Measurements from ENCODE around the gene GOLGA2. TPM values are rescaled to one million over a fixed set of nuclear protein-coding genes. Genes with fewer than 3 reads are reported as not detected.

GOLGA2 gene
- total RNA-seq, 1 experiment from 2014 or later, result 16.2 TPM

GRCh38 chr9:128257086-128257825 lies 18.6 kb downstream of the GOLGA2 start:
- no peak for DNase-seq
- Histone ChIP-seq H3K9ac (ENCODE audit: low read length) (no peak overlapping the region), H3K9me2 (replicated peaks; ENCODE audit: insufficient read depth, low read length) (no peaks in the 10 kb centered on the region), H3K4me2 (ENCODE audit: low read depth, low read length, poor library complexity, severe bottlenecking) (no peak overlapping the region), H3K36me3 (ENCODE audit: insufficient read depth, low read length) (0 out of 2 replicates have a peak, but pooled peaks cover 2% of the 10 kb centered on the region), H3K4me3 (ENCODE audit: low read length) (no peak overlapping the region), H3K9me3 (ENCODE audit: low read length) (no peaks in the 10 kb centered on the region), H3K4me1 (ENCODE audit: low read length) (peaks cover 10% of the 10 kb centered on the region), H3K27ac (ENCODE audit: low read length) (no peak overlapping the region), H3K27me3 (ENCODE audit: low read length) (no peaks in the 10 kb centered on the region), H2AFZ (ENCODE audit: low read length) (no peak overlapping the region), H4K20me1 (ENCODE audit: insufficient read depth, low read depth, low read length) (0 out of 2 replicates have a peak, but pooled peaks cover 6% of the 10 kb centered on the region), H3K79me2 (ENCODE audit: low read length) (no peaks in the 10 kb centered on the region)

DNA sequence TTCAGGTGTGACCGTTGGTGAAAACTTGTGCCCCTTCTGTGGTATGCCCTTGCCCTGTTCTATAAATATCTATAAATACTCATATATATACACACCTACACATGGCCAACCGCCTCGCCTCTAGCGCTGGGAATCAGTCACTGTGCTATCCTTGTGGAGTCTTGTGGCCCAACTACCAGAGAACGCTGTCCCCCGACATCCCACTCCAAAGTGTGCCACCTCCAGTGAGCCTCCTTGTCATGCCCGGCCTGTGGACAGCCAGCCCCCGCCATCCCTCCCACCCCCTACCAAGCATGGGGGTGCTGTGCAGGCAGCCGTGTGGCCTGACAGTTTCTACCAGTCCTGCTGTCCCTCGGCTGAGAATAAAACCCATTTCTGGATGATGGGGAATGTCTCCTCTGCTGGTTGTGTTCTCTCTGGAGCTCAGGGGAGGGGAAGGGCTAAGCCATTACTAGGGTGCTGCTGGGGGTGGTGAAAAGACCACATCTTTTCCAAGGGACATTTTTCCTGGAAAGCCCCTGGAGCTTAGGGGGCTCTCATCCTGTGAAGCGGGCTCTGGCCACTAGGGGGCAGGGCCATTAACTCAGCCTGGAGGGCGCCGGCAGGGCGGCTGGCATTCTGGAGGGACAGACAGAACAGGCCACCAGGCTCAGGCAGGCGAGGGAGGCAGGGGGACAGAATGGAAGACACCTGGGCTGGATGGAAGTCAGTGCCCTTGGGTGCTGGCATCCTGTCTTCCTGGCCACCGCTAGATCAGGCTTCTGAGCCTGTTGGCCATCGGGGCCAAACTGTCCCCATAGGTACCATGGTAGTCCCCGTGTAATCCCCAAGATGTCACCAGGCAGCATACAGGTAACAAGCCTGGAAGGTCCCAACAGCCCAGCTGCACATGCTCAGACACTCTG lies 20.7 kb downstream of the GOLGA2 start:
- Histone ChIP-seq H3K27me3 (ENCODE audit: low read length) (no peaks in the 10 kb centered on the region), H3K9me2 (replicated peaks; ENCODE audit: insufficient read depth, low read length) (no peaks in the 10 kb centered on the region), H3K4me1 (ENCODE audit: low read length) (peaks cover 12% of the 10 kb centered on the region), H3K9ac (ENCODE audit: low read length) (no peak overlapping the region), H3K79me2 (ENCODE audit: low read length) (no peaks in the 10 kb centered on the region), H3K4me3 (ENCODE audit: low read length) (no peak overlapping the region), H3K36me3 (ENCODE audit: insufficient read depth, low read length) (0 out of 2 replicates have a peak, but pooled peaks cover 1% of the 10 kb centered on the region), H3K9me3 (ENCODE audit: low read length) (no peaks in the 10 kb centered on the region), H2AFZ (ENCODE audit: low read length) (no peak overlapping the region), H4K20me1 (ENCODE audit: insufficient read depth, low read depth, low read length) (0 out of 2 replicates have a peak, but pooled peaks cover 6% of the 10 kb centered on the region), H3K27ac (ENCODE audit: low read length) (no peak overlapping the region), H3K4me2 (ENCODE audit: low read depth, low read length, poor library complexity, severe bottlenecking) (no peak overlapping the region)
- peak; percentile 85 for DNase-seq

- no peaks in the 10 kb centered on the region for H3K9me2 ChIP-seq (replicated peaks; ENCODE audit: insufficient read depth, low read length)
- no peak for DNase-seq
- no peak overlapping the region for H3K9ac ChIP-seq (ENCODE audit: low read length)
- no peaks in the 10 kb centered on the region for H3K79me2 ChIP-seq (ENCODE audit: low read length)
- no peak overlapping the region for H3K4me3 ChIP-seq (ENCODE audit: low read length)
- H2AFZ ChIP-seq (ENCODE audit: low read length), result no peak overlapping the region
- peaks cover 14% of the 10 kb centered on the region for H3K4me1 ChIP-seq (ENCODE audit: low read length)
- no peak overlapping the region for H3K4me2 ChIP-seq (ENCODE audit: low read depth, low read length, poor library complexity, severe bottlenecking)
- 0 out of 2 replicates have a peak, but pooled peaks cover 6% of the 10 kb centered on the region for H4K20me1 ChIP-seq (ENCODE audit: insufficient read depth, low read depth, low read length)
- H3K27me3 ChIP-seq (ENCODE audit: low read length), result no peaks in the 10 kb centered on the region
- no peaks in the 10 kb centered on the region for H3K36me3 ChIP-seq (ENCODE audit: insufficient read depth, low read length)
- no peaks in the 10 kb centered on the region for H3K9me3 ChIP-seq (ENCODE audit: low read length)
- no peak overlapping the region for H3K27ac ChIP-seq (ENCODE audit: low read length)
These were observed 21.4 kb downstream of the GOLGA2 start for GRCh38 chr9:128254362-128254761.

DNA sequence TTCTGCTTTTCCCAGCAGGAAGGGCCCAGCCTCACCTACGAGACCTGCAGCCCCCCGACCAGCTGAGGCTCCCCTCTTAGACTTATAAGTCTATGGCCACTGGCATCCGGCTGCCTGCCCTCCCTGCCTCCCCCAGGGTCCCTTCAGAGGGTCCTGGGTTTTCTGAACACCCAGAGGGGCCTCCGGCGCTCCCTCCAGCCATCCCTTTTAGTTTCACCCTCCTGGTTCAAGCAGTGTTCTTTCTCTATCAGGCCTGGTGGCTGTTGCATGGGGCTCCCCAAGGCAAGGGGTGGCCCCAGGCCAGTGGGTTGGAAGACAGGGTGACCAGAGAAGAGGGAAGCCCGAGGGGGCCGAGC lies 21.8 kb downstream of the GOLGA2 start:
- Histone ChIP-seq H3K4me3 (ENCODE audit: low read length) (no peak overlapping the region), H4K20me1 (ENCODE audit: insufficient read depth, low read depth, low read length) (0 out of 2 replicates have a peak, but pooled peaks cover 6% of the 10 kb centered on the region), H3K4me2 (ENCODE audit: low read depth, low read length, poor library complexity, severe bottlenecking) (no peak overlapping the region), H2AFZ (ENCODE audit: low read length) (no peak overlapping the region), H3K36me3 (ENCODE audit: insufficient read depth, low read length) (no peaks in the 10 kb centered on the region), H3K9ac (ENCODE audit: low read length) (no peak overlapping the region), H3K9me2 (replicated peaks; ENCODE audit: insufficient read depth, low read length) (no peaks in the 10 kb centered on the region), H3K4me1 (ENCODE audit: low read length) (peaks cover 14% of the 10 kb centered on the region), H3K9me3 (ENCODE audit: low read length) (no peaks in the 10 kb centered on the region), H3K79me2 (ENCODE audit: low read length) (no peaks in the 10 kb centered on the region), H3K27ac (ENCODE audit: low read length) (no peak overlapping the region), H3K27me3 (ENCODE audit: low read length) (no peaks in the 10 kb centered on the region)
- no peak for DNase-seq

- H3K4me3 ChIP-seq (ENCODE audit: low read length), result no peak overlapping the region
- no peaks in the 10 kb centered on the region for H3K9me2 ChIP-seq (replicated peaks; ENCODE audit: insufficient read depth, low read length)
- peak; percentile 85 for DNase-seq
- H3K27ac ChIP-seq (ENCODE audit: low read length), result no peak overlapping the region
- 0 out of 2 replicates have a peak, but pooled peaks cover 6% of the 10 kb centered on the region for H4K20me1 ChIP-seq (ENCODE audit: insufficient read depth, low read depth, low read length)
- no peaks in the 10 kb centered on the region for H3K27me3 ChIP-seq (ENCODE audit: low read length)
- H2AFZ ChIP-seq (ENCODE audit: low read length), result no peak overlapping the region
- no peaks in the 10 kb centered on the region for H3K79me2 ChIP-seq (ENCODE audit: low read length)
- no peak overlapping the region for H3K4me2 ChIP-seq (ENCODE audit: low read depth, low read length, poor library complexity, severe bottlenecking)
- H3K4me1 ChIP-seq (ENCODE audit: low read length), result peaks cover 14% of the 10 kb centered on the region
- no peak overlapping the region for H3K9ac ChIP-seq (ENCODE audit: low read length)
- H3K9me3 ChIP-seq (ENCODE audit: low read length), result no peaks in the 10 kb centered on the region
- no peaks in the 10 kb centered on the region for H3K36me3 ChIP-seq (ENCODE audit: insufficient read depth, low read length)
These were observed 22.4 kb downstream of the GOLGA2 start for GRCh38 chr9:128253140-128253990.

GRCh38 chr9:128252317-128253139 lies 23.3 kb downstream of the GOLGA2 start:
- Histone ChIP-seq H3K9me3 (ENCODE audit: low read length) (no peaks in the 10 kb centered on the region), H3K27ac (ENCODE audit: low read length) (no peak overlapping the region), H3K36me3 (ENCODE audit: insufficient read depth, low read length) (no peaks in the 10 kb centered on the region), H4K20me1 (ENCODE audit: insufficient read depth, low read depth, low read length) (0 out of 2 replicates have a peak, but pooled peaks cover 6% of the 10 kb centered on the region), H3K9me2 (replicated peaks; ENCODE audit: insufficient read depth, low read length) (no peaks in the 10 kb centered on the region), H3K27me3 (ENCODE audit: low read length) (no peaks in the 10 kb centered on the region), H3K4me2 (ENCODE audit: low read depth, low read length, poor library complexity, severe bottlenecking) (no peak overlapping the region), H3K79me2 (ENCODE audit: low read length) (no peaks in the 10 kb centered on the region), H2AFZ (ENCODE audit: low read length) (no peak overlapping the region), H3K4me1 (ENCODE audit: low read length) (peaks cover 14% of the 10 kb centered on the region), H3K4me3 (ENCODE audit: low read length) (no peak overlapping the region), H3K9ac (ENCODE audit: low read length) (no peak overlapping the region)
- no peak for DNase-seq

DNA sequence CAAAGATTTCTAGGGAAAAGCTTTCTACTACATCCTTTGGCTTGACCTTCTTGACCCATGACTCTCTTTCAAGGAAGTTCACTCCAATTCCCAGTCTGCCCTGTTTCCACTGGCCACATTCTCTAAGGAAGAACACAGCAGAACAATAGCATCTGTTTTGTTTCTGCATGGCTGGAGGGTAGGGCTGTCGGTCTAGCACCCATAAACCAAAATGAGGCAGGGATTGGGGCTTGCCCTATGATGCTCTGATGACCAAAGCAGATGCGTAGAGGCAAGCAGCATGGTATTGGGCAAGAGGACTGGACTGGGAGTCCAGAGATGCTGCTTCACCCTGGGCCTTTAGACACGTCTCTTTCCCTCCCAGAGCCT lies 24.1 kb downstream of the GOLGA2 start:
- H3K9me3 ChIP-seq (ENCODE audit: low read length), result no peaks in the 10 kb centered on the region
- H3K9me2 ChIP-seq (replicated peaks; ENCODE audit: insufficient read depth, low read length), result no peaks in the 10 kb centered on the region
- peaks cover 14% of the 10 kb centered on the region for H3K4me1 ChIP-seq (ENCODE audit: low read length)
- H2AFZ ChIP-seq (ENCODE audit: low read length), result no peak overlapping the region
- no peak overlapping the region for H3K27ac ChIP-seq (ENCODE audit: low read length)
- H3K36me3 ChIP-seq (ENCODE audit: insufficient read depth, low read length), result no peaks in the 10 kb centered on the region
- no peak overlapping the region for H3K4me2 ChIP-seq (ENCODE audit: low read depth, low read length, poor library complexity, severe bottlenecking)
- H4K20me1 ChIP-seq (ENCODE audit: insufficient read depth, low read depth, low read length), result 0 out of 2 replicates have a peak, but pooled peaks cover 6% of the 10 kb centered on the region
- DNase-seq, result no peak
- H3K9ac ChIP-seq (ENCODE audit: low read length), result no peak overlapping the region
- no peaks in the 10 kb centered on the region for H3K27me3 ChIP-seq (ENCODE audit: low read length)
- H3K79me2 ChIP-seq (ENCODE audit: low read length), result no peaks in the 10 kb centered on the region
- H3K4me3 ChIP-seq (ENCODE audit: low read length), result no peak overlapping the region

Data from Karpas-422 (cell line).